ENCODE measurements around the gene C14orf132.

C14orf132 gene

DNA sequence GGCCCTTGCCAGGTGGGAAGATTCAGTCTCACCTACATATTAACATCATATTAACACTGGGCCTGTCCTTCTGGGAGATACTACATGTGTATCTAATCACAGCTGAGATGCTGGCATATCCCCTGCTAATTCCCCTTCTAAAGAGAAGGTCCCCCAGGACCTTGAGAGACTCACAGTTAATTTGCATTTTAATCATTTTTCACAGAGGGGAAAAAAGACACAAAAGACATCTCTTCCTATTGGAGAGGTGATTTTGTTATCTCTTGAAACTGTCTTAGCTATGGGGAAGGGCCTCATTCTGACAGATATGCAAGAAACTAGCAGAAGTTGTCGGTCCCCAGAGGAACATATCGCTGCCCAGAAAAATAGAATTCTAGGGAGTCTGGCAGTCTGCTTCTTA is 7.5 kb downstream of the C14orf132 start:
- no peak for TF ChIP-seq CTCF (IDR thresholded peaks at IDR 0.05)

- TF ChIP-seq CTCF (IDR thresholded peaks at IDR 0.05) = no peak
These were observed 7.9 kb downstream of the C14orf132 start for GRCh38 chr14:96047101-96047500.

GRCh38 chr14:96049932-96050331 is 10.8 kb downstream of the C14orf132 start:
- no peak for TF ChIP-seq CTCF (IDR thresholded peaks at IDR 0.05)

GRCh38 chr14:96050482-96050881 is 11.3 kb downstream of the C14orf132 start:
- TF ChIP-seq CTCF (IDR thresholded peaks at IDR 0.05) = no peak

GRCh38 chr14:96051231-96051630 is 12.1 kb downstream of the C14orf132 start:
- TF ChIP-seq CTCF (IDR thresholded peaks at IDR 0.05) = no peak

DNA sequence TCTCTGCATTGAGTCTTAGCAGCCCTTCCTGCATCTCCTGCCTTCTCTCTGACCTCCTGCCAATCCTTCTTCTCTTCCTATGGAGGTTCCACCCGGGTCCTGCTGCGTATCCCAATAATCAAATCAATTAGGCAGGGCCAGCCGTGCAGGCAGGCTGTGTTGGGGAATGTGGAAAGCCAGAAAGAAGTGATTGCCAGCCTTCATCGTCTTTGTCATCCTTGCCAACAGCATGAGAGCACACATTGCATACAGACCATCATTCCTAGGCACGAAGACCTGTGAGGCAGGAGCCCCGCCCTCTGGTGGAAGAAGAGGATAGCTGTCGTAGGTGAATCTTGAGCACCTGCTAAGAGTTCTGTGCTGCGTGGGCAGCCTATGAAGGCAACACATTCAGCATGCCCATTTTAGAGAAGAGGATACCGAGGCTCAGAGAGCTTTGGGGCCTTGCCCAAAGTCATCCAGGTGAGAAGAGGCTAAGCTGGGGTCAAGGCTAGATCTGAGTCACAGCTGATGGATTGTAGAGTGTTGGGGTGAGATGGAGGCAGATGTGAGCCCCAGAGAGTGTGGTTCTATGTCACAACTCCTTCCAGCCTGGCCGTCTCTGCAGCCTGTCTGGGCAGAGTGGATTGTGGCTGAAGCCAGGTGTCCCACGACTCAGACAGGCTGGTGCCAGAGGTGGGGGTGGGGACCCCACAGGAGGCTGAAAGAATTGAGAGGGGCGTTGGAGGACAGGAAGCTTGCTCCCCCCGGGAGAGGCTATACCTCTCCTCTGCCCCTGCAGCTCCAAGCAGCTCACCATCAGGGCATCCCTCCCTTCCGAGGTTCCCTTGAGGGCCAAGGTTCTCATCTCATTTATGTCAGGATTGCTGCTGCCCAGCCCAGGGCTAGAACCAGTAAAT is 12.7 kb downstream of the C14orf132 start:
- peak; percentile 49 for TF ChIP-seq CTCF (IDR thresholded peaks at IDR 0.05)

DNA sequence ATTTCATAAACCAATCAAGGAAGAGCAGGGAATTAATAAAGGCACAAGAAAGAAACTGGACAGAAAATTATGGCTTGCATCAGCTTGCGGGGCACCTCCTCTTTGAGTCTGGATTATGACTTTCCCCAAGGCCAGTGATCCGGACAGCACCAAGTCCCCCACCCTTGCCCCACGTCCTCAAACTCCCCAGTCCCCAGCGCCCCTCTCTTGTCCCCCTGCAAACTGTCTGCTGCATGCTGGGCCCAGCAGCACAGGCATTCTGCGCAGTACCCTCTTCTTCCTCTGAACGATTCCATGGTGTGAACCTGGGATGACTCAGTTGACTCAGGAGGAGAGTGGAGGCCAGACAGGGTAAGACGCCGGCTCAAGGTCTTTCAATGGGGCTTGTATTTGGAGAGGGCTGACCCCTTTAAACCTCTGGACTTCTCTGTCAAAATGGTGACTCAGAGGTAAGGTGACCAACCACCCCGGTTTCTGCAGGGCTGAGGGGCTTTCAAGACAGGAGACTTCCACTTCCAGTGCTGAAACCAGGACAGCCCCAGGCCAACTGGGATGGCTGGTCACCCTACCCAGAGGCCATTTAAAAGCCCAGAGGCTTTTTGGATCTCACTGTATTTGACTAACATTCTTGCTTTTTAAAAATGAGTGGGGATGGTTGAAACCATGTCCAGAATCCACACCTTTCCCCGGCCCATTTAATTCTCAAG is 13.5 kb downstream of the C14orf132 start:
- no peak for TF ChIP-seq CTCF (IDR thresholded peaks at IDR 0.05)

All from LNCAP (cell line).